GOT3 (cell line): ENCODE results near the gene LRBA.

Source experiments
- DNase-seq: peaks from one replicate; lab custom pipeline; 2025; ENCODE audit warnings: mixed read lengths; lab: John Stamatoyannopoulos, UW

LRBA gene

GRCh38 chr4:150265806-150266205, 749.3 kb downstream of the LRBA start:
- no peak for DNase-seq

- no peak for DNase-seq
These were observed 750.4 kb downstream of the LRBA start for GRCh38 chr4:150264595-150265161.

DNA sequence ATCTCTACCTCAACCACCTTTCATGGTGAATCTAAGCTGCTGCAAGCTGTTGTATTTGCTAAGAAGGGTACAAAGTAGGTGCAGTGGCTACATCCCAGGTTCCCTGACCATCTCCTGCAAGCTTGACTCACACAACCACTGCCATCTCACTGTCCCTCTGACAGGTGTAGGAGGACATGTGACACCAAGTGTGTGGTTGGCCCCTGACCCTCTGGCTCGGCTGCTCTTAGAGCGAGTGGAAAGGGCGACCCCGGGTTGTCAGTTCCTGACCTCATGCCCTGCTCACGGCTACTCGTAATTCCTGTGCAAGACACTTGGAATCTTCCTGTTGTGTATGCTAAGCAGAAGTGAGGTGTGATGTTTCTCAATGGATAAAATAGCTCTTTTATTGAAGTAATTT, 752.5 kb downstream of the LRBA start:
- DNase-seq, result no peak

GRCh38 chr4:150261571-150261970, 753.5 kb downstream of the LRBA start:
- DNase-seq, result no peak

GRCh38 chr4:150259861-150260567, 755.1 kb downstream of the LRBA start:
- no peak for DNase-seq

DNA sequence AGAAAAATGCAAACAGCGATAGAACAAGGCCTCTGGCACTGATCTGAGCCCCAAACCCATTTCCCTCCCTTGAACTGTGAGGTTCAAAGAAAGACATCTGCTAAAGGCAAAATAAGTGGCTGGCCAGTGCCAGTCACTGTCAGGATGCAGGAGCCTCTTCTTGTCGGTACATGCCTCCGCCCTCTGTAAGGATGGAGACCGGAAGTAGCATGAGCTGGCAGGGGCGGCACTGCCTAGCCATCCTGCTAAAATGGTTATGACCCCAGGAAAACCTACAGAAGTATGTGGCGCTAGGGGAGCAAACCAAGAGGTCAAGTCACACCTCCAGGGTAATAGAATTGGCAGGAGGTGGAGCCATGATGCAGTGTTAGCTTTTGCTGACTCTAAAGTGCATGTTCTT, 756.5 kb downstream of the LRBA start:
- no peak for DNase-seq

DNA sequence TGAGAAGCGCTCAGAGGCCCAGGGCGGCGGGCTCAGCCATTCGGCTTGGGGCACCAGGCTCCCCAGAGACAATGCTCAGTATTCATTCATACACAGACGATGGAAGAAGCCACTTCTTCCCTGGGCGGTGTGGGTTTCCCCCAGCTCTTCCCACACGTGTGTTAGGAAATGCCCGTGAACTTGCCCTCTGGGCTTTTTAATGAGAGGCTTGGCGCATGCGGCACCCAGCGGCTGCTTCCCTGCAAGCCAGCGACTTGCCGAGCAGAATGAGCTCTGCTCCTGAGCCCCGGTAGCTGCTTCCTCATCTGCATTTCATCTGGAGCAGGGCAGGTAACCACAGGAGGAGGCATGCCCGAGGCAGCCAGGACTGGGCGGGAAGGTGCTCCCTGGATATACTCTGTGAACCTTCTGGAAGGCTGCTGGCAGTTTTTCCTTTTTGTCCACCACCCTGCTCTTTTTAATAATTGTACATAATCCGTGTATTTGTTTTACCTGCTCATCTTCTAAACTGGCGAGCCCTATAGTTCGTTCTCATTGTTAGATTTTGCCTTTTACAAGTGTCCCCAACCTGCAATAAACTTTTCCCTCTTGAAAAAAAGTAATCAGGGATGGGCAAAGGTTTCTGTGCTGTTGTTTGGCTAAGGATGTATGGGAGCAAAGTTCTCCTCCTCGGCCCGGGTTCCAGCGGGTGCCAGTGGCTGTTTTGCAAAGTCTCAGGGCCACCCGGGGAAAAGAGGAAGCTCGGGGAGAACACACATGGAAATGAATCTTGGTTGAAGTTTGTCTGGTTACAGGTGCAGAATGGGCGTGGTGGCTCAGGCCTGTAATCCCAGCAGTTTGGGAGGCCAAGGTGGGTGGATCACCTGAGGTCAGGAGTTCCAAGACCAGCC, 758.0 kb downstream of the LRBA start:
- DNase-seq, result no peak

DNA sequence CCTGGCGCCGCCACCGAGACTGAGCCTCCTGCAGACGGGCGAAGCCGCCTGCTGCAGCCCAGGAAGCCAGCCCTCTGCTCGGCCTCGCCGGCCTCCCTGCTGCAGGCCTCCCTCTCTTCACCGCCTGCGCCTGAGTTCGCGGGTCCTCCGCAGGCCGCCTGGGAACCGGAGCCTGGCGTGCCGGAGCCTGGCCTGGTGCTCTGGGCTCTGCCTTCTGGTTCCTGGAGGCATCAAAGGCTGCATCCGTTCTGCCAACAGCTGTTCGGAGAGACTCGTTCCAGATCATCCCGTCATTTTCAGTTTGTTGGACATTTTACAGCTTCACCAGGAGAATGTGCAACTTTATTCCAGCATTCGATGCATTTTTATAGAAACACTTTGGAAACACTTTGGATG, 758.9 kb downstream of the LRBA start:
- DNase-seq, result no peak

DNA sequence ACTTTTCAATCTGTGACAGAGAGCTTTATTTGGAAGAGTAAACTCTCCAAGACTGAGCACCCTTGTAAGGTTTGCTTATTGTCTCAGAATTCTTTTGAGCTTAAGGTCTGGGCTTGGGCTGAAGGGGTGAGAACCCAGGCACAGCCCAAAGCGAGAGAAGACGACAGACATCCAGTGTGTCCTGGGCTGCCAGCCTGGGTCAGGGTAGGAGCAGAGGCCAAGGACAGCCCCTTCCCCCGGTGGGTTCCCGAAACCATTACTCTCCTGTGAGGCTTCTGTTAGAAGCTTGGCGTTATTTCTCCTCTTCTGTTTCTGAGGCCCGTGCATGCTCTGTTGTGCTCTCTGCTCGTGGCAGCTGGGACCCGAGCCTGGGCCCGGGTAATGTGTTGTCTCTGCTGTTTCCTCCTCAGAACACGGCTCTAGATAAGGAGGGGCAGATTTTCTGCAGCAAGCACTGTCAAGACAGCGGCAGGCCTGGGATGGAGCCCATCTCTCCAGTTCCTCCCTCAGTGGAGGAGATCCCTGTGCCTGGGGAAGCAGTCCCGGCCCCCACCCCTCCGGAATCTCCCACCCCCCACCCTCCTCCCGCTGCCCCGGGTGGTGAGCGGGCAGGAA, 759.4 kb downstream of the LRBA start:
- DNase-seq, result no peak

DNA sequence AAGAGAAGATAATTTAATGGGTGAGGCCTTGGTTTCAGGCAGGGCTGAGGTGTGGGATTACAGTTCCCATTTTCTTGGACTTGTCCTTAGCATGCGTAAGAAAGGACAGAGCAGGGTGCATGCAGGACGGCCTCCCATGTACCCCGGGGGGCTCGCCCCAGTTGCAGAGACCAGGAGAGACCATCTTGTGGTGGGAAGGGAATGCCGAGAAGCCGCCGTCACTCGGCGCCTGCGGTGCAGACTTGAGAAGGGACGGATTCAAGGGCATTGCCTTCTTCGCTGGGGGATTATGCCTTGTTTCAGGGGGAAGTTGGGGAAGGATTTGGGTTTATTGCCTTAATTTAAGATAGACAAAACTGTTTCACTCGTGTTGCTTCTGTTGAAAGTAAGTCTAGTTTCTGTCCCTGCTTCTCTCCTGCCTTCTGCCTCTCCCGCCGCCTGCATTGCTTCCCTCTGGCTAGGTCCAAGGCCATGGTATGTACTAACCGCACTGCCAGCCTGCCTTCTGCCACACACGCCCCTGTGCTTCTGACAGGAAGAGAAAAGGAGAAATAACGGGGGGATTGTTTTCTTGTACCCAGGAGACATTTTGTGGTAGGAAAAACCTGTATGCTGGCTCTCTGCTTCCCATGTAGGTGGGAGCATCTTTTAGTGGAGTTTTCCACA, 761.0 kb downstream of the LRBA start:
- no peak for DNase-seq

DNA sequence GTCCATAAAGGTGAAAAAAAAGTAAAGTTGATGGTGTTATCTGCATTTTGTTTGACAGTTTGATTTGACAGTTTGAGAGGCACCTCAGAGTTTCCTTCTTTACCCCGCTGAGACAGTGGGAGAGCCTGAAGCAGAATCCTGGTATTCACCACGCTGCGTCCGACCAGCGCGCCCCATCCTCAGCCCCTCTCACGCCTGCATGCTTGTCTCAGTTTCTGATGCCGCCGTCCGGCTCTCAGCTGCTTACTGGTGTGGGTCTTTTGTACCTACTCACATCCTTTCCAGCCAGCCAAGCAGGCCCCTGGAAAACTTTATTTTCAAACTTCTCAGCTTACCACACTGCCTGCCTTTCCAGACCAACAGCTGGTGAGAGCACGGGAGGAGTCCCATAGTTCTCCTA, 761.7 kb downstream of the LRBA start:
- no peak for DNase-seq

DNA sequence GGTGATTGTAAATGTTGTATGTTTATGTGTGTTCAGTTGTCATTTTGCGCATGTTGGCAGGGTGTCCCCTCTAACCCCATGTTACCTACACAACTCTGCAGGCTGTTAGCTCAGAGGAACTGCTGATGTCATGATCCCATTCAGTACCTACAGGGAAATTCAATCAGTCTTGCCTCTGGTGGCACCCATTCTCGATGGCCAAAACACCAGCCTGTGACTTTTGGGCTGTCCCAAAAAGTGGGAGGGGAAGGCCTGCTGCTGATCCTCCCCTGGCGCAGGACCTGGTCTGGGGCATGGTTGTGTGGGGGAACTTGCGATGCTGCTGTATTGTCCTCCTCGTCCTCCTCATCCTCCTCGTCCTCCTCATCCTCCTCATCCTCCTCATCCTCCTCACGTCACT, 762.3 kb downstream of the LRBA start:
- DNase-seq, result no peak

GRCh38 chr4:150252306-150252705, 762.8 kb downstream of the LRBA start:
- DNase-seq, result no peak

GRCh38 chr4:150251752-150252190, 763.3 kb downstream of the LRBA start:
- DNase-seq, result no peak

DNA sequence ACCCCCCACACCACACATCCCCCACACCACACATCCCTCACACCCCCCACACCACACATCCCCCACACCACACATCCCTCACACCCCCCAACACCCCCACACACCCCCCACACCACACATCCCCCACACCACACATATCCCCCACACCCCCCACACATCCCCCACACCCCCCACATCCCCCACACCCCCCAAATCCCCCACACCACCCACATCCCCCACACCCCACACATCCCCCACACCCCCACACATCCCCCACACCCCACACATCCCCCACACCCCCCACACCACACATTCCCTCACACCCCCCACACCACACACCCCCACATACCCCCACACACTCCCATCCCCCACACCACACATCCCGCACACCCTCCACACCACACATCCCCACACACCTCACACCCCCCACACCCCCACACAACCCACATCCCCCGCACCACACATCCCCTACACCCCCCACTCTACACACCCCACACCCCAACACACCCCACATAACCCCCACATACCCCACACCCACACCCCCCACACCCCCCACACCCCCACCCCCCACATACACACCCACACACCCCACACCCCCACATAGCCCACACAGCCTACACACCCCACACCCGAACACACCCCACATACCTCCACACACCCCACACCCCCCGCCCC, 764.0 kb downstream of the LRBA start:
- no peak for DNase-seq

DNA sequence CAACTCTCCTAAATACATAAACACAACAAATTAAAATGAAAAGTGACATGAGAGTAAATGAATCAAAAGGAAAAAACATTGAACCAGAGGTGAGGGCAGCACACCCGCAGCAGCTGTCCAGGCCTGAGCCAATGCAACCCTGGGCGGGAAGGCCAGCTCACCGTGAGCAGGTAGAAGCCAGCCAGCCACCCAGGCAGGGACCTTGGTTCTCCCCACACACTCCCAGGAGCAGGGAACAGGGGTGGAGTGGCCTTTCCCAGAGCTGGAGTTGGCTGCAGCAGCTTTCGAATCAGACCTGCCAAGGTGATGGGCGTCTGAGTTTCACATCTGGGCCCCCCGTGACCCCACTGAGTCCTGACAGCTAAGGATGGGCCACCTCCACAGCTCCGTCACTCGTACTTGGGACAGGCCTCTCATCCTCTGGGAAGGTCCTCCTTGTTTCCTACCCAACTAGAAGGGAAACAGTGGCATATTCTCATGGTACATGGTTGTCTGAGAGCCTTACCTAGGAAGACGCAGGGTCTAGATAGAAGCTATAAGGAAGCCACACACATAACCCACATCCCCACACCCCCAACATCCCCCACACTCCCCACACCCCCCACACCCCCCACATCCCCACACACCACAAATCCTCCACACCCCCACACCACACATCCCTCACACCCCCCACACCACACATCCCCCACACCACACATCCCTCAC, 764.6 kb downstream of the LRBA start:
- DNase-seq, result no peak

DNA sequence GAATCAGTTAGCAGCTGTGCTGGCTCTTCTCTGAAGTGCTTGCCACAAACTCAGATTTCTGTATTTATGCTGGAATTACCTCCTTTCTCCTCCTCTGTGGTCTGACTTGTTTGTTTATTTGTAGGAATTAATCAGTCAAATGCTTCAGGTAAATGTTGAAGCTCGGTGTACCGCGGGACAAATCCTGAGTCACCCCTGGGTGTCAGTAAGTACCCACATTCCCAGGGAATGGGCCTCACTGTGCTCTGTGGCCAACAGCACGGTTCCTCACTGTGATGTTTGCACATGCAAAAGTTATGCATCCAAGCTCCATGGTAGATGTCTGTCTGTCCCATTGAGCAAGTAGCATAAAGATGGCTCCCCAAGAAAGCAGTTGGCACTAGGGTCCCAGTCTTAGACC, 766.9 kb downstream of the LRBA start:
- no peak for DNase-seq

DNA sequence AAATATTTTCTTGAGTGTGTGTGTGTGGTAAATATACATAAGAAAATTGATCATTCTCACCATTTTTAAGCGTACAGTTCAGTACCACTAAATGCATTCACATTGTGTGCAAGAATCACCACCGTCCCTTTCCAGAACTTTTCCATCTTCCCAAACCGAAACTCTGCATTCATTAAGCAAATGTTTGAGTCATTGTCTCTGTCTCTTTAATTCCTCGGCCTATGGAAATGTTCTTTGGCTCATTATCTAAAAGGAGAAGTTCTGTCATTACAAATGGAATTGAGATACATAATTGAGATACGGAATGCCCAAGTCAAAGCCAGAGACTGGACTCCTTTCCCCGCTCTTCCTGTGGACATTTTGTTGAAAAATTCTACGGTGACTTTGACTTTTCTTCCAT, 767.9 kb downstream of the LRBA start:
- DNase-seq, result no peak

- DNase-seq, result no peak
These were observed 770.5 kb downstream of the LRBA start for GRCh38 chr4:150244600-150244999.

DNA sequence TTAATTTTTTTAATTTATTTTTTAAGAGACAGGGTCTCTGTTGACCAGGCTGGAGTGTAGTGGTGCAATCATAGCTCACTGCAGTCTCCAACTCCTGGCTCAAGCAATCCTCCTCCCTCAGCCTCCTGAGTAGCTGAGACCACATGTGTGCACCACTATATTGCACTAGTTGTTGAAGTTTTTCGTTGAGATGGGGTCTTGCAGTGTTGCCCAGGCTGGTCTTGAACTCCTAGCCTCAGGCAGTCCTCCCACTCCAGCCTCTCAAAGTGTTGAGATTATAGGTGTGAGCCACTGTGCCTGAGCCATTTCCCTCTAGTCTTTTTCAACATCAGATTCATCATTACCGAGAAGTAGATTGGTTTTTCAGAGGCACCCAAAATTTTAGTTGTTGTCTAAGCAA, 771.2 kb downstream of the LRBA start:
- DNase-seq, result no peak
